Astrocyte (in vitro differentiated cells and primary cell): Measurements from ENCODE around the gene TEAD1.

Experiments
- CTCF ChIP-seq: IDR thresholded peaks from 2 replicates; pipeline ENCODE4 v1.5.1; 2011; ENCODE audit warnings: low read depth, mild to moderate bottlenecking, inconsistent platforms, low read length, moderate library complexity; ENCODE audit not compliant: insufficient read depth
- EZH2 ChIP-seq: IDR thresholded peaks from 2 replicates; pipeline ENCODE4 v1.6.1; 2012; ENCODE audit warnings: mild to moderate bottlenecking, low read length, inconsistent platforms; ENCODE audit not compliant: insufficient read depth

- TF ChIP-seq CTCF (no peak), EZH2 (no peak)
These were observed 44.5 kb upstream of the TEAD1 start for GRCh38 chr11:12629601-12630313.
